Body of pancreas (tissue), 4 donors: ENCODE measurements around the gene PTCHD4. TPM values are rescaled to one million over a fixed set of nuclear protein-coding genes. Genes with fewer than 3 reads are reported as not detected.

Experiments
- ATAC-seq: fragments of 150-250 bp; one replicate; pipeline ENCODE4 v1.9.1; 2016
- DNase-seq, 4 donors: peaks; one replicate each; pipeline ENCODE4 v3.0.0-alpha.2; 2019
- H3K27ac ChIP-seq, 4 donors: fragments of 200-600 bp; sonication (generic); 1 replicate in 3 of 4; 2 replicates in 1 of 4; pipeline versions ENCODE4 v1.5.1 to v1.6.1; 2016 to 2019; ENCODE audit warnings: mild to moderate bottlenecking in 1 of 4, mixed read lengths in 1 of 4, moderate library complexity in 1 of 4
- H3K27me3 ChIP-seq, 2 donors: fragments of 200-600 bp; sonication (generic); one replicate each; pipeline ENCODE4 v1.6.0; 2016; ENCODE audit warnings: mild to moderate bottlenecking in 1 of 2
- H3K36me3 ChIP-seq, 2 donors: fragments of 200-600 bp; sonication (generic); replicated peaks in 1 of 2; 2 replicates each; pipeline ENCODE4 v1.5.1; 2016; ENCODE audit warnings: low read depth in 2 of 2; ENCODE audit not compliant: insufficient read depth in 1 of 2
- H3K4me1 ChIP-seq: fragments of 200-600 bp; sonication (generic); one replicate; pipeline ENCODE4 v1.6.0; 2016
- H3K4me3 ChIP-seq, 2 donors: fragments of 200-600 bp; sonication (generic); 1 replicate in 1 of 2; 2 replicates in 1 of 2; pipeline ENCODE4 v1.5.1; 2016 to 2019
- H3K9me3 ChIP-seq, 3 donors: fragments of 200-600 bp; sonication (generic); 1 replicate in 2 of 3; 2 replicates in 1 of 3; pipeline ENCODE4 v1.5.1; 2016
- CTCF ChIP-seq, 7 experiments: fragments of 450-650 bp in 4 of 7; fragments of 200-600 bp in 3 of 7; sonication (generic) in 3 of 7; IDR thresholded peaks; one replicate each; pipeline ENCODE4 v1.5.1; 2016 to 2019; ENCODE audit warnings: antibody characterized with exemption in 7 of 7
- POLR2A ChIP-seq, 3 donors: fragments of 450-650 bp; IDR thresholded peaks; one replicate each; pipeline ENCODE4 v1.6.1; 2016; ENCODE audit warnings: antibody characterized with exemption in 3 of 3, mild to moderate bottlenecking in 2 of 3
- WGBS, 2 donors: methylation state at CpG; one replicate each; pipeline ENCODE4 v1.1.5; 2017; 5-methylcytosine and 5-hydroxymethylcytosine counted together
- intact Hi-C: fragments of 100-400 bp; cut with DNase I; formaldehyde crosslinking; loops from one replicate; pipeline ENCODE4 v1.15.1; 2023
- total RNA-seq, 2 donors: library from RNA; depleted of rRNA; stranded (reverse); fragments of >200 nt; gene quantifications; one replicate each; pipeline ENCODE4 v1.1.0, GENCODE V29; 2016

Gene PTCHD4
- total RNA-seq, 2 donors from 2014 or later = 0.26 TPM; not detected in 1

- Histone ChIP-seq H3K4me1 (no peaks in the 10 kb centered on the region), H3K27ac (no peak overlapping the region), H3K9me3 (no peaks in the 10 kb centered on the region), H3K4me3 (no peak overlapping the region), H3K36me3 (no peaks in the 10 kb centered on the region), H3K27me3 (no peaks in the 10 kb centered on the region)
- 18 to 26% methylated on average over 2 of the region's 2 CpGs for WGBS, 2 donors
- no peak for TF ChIP-seq CTCF (IDR thresholded peaks at IDR 0.05)
- no peak for TF ChIP-seq POLR2A (IDR thresholded peaks at IDR 0.05)
- ATAC-seq (no peak), DNase-seq (no peak)
- intact Hi-C loops = no loop called here
Observed at GRCh38 chr6:48141975-48142374, 31.0 kb upstream of the PTCHD4 start.

- ATAC-seq (no peak), DNase-seq (no peak)
- no peak overlapping the region for H3K27ac ChIP-seq
- H3K4me1 ChIP-seq = no peaks in the 10 kb centered on the region
- intact Hi-C loops = no loop called here
- no peaks in the 10 kb centered on the region for H3K9me3 ChIP-seq
- no peak overlapping the region for H3K4me3 ChIP-seq
- no peak for TF ChIP-seq POLR2A (IDR thresholded peaks at IDR 0.05)
- TF ChIP-seq CTCF (IDR thresholded peaks at IDR 0.05) = no peak
- H3K36me3 ChIP-seq = no peaks in the 10 kb centered on the region
- no peaks in the 10 kb centered on the region for H3K27me3 ChIP-seq
- WGBS, 2 donors = 56 to 60% methylated on average over 2 of the region's 2 CpGs
Observed at GRCh38 chr6:48139818-48140614, 29.0 kb upstream of the PTCHD4 start.

GRCh38 chr6:48136856-48137255, 25.9 kb upstream of the PTCHD4 start:
- Histone ChIP-seq H3K4me1 (no peaks in the 10 kb centered on the region), H3K9me3 (no peaks in the 10 kb centered on the region), H3K36me3 (no peaks in the 10 kb centered on the region), H3K4me3 (no peak overlapping the region), H3K27me3 (no peaks in the 10 kb centered on the region), H3K27ac (no peak overlapping the region)
- 30 to 35% methylated on average over 2 of the region's 2 CpGs for WGBS, 2 donors
- no peak for ATAC-seq
- intact Hi-C loops = no loop called here
- TF ChIP-seq CTCF (IDR thresholded peaks at IDR 0.05) (no peak), POLR2A (IDR thresholded peaks at IDR 0.05) (no peak)
- no peak for DNase-seq

GRCh38 chr6:48135323-48136084, 24.5 kb upstream of the PTCHD4 start:
- no peaks in the 10 kb centered on the region for H3K9me3 ChIP-seq
- no peak overlapping the region for H3K27ac ChIP-seq
- H3K4me3 ChIP-seq = no peak overlapping the region
- DNase-seq (no peak), ATAC-seq (no peak)
- TF ChIP-seq POLR2A (IDR thresholded peaks at IDR 0.05) (no peak), CTCF (IDR thresholded peaks at IDR 0.05) (no peak)
- WGBS, 2 donors = 42 to 58% methylated on average over 5 of the region's 5 CpGs
- H3K4me1 ChIP-seq = no peaks in the 10 kb centered on the region
- H3K27me3 ChIP-seq = no peaks in the 10 kb centered on the region
- intact Hi-C loops = no loop called here
- no peaks in the 10 kb centered on the region for H3K36me3 ChIP-seq
